Fibroblast of lung (primary cell): ENCODE data around the gene EPHA10.

Experiments
- CTCF ChIP-seq, 2 donors: IDR thresholded peaks in 1 of 2; conservative IDR thresholded peaks in 1 of 2; 1 replicate in 1 of 2; 2 replicates in 1 of 2; pipeline ENCODE4 v1.5.1; 2011 to 2012; ENCODE audit warnings: low read length in 2 of 2, control low read depth in 1 of 2, inconsistent platforms in 1 of 2, low read depth in 1 of 2, mild to moderate bottlenecking in 1 of 2
- EZH2 ChIP-seq: IDR thresholded peaks from 2 replicates; pipeline ENCODE4 v1.5.1; 2012; ENCODE audit warnings: low read length, control low read depth, mild to moderate bottlenecking; ENCODE audit errors: missing control alignments

- TF ChIP-seq CTCF (conservative IDR thresholded peaks at IDR 0.05 in 1 of 2, IDR thresholded peaks at IDR 0.05 in 1 of 2; ENCODE audit: low read depth in 1 of 2, low read length in 2 of 2) (no peak), EZH2 (no peak)
Observed at GRCh38 chr1:37691497-37692077, 73.3 kb downstream of the EPHA10 start.
